ENCODE measurements around the gene SPOCK2. TPM values are rescaled to one million over a fixed set of nuclear protein-coding genes. Genes with fewer than 3 reads are reported as not detected.

The SPOCK2 gene
- total and polyA plus RNA-seq, 2 of the 13 experiments (the other 11 are each of a cell fraction or from before 2014, with no cell fraction given) = 8.6 to 30.6 TPM

DNA sequence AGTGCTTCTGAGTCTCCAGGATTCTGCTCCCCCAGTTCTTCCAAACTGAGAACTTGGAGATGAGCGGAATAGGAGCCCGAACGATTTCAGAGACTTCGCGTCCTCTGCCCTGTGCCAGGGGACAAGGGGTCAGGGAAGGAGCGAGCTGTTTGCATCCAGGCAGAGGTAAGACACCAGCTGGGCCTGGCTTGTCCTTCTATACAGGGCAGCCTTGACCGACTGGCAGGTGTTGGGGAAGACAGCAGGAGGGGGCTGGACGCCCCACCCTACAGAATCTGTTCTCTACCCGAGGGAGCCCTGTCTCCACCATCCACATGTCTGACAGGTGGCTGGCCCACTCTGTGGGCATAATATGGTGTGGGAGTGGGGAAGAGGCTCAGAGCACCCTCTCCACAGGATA is 7.1 kb downstream of the SPOCK2 start:
- TF ChIP-seq PHF8 (CRISPR knock-in tag; IDR thresholded peaks at IDR 0.05) = no peak
- TF ChIP-seq ZNF761 (CRISPR knock-in tag; conservative IDR thresholded peaks at IDR 0.05) = no peak
- TF ChIP-seq ZNF776 (CRISPR knock-in tag; IDR thresholded peaks at IDR 0.05) = no peak
- TF ChIP-seq, protein P1, sequence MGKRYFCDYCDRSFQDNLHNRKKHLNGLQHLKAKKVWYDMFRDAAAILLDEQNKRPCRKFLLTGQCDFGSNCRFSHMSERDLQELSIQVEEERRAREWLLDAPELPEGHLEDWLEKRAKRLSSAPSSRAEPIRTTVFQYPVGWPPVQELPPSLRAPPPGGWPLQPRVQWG (CRISPR knock-in tag; IDR thresholded peaks at IDR 0.05; ENCODE audit: borderline replicate concordance, low read depth) = no peak
- no peak for TF ChIP-seq BCL6 (CRISPR knock-in tag; IDR thresholded peaks at IDR 0.05)
- TF ChIP-seq ZNF563 (CRISPR knock-in tag; IDR thresholded peaks at IDR 0.05) = no peak
- TF ChIP-seq, protein P2, sequence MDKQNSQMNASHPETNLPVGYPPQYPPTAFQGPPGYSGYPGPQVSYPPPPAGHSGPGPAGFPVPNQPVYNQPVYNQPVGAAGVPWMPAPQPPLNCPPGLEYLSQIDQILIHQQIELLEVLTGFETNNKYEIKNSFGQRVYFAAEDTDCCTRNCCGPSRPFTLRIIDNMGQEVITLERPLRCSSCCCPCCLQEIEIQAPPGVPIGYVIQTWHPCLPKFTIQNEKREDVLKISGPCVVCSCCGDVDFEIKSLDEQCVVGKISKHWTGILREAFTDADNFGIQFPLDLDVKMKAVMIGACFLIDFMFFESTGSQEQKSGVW (CRISPR knock-in tag; IDR thresholded peaks at IDR 0.05; ENCODE audit: borderline replicate concordance) = no peak
- TF ChIP-seq ZNF264 (CRISPR knock-in tag; IDR thresholded peaks at IDR 0.05) = no peak
- no peak for TF ChIP-seq SAP130 (CRISPR knock-in tag; IDR thresholded peaks at IDR 0.05; ENCODE audit: low read depth)
- TF ChIP-seq, protein P3, sequence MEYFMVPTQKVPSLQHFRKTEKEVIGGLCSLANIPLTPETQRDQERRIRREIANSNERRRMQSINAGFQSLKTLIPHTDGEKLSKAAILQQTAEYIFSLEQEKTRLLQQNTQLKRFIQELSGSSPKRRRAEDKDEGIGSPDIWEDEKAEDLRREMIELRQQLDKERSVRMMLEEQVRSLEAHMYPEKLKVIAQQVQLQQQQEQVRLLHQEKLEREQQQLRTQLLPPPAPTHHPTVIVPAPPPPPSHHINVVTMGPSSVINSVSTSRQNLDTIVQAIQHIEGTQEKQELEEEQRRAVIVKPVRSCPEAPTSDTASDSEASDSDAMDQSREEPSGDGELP (IDR thresholded peaks at IDR 0.05; ENCODE audit: borderline replicate concordance, low read depth) = no peak
- TF ChIP-seq, protein P4, sequence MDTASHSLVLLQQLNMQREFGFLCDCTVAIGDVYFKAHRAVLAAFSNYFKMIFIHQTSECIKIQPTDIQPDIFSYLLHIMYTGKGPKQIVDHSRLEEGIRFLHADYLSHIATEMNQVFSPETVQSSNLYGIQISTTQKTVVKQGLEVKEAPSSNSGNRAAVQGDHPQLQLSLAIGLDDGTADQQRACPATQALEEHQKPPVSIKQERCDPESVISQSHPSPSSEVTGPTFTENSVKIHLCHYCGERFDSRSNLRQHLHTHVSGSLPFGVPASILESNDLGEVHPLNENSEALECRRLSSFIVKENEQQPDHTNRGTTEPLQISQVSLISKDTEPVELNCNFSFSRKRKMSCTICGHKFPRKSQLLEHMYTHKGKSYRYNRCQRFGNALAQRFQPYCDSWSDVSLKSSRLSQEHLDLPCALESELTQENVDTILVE (CRISPR knock-in tag; IDR thresholded peaks at IDR 0.05) = no peak
- TF ChIP-seq SRSF1 (optimal IDR thresholded peaks at IDR 0.05; ENCODE audit: low read depth, low read length) = no peak
- FAIRE-seq = no peak
- H3K9ac ChIP-seq (ENCODE audit: insufficient read depth, low read depth, low read length) = no peak overlapping the region
- no peak overlapping the region for H3K4me2 ChIP-seq (ENCODE audit: low read depth, low read length)
- DNase-seq (ENCODE audit: low spot score) = no peak
- no peaks in the 10 kb centered on the region for H4K20me1 ChIP-seq (ENCODE audit: insufficient read depth, low read length)
- POLR2A ChIA-PET = no interaction called here
- no peaks in the 10 kb centered on the region for H3K79me2 ChIP-seq (ENCODE audit: insufficient read depth, low read length)
- no peak overlapping the region for H2AFZ ChIP-seq (ENCODE audit: low read length)
- peak; percentile 12; the same call in 1 of the 3 replicates for ATAC-seq
- H3K27me3 ChIP-seq (ENCODE audit: control insufficient read depth in 1 of 2, insufficient read depth in 2 of 2, low read length in 2 of 2) = peaks cover 4 to 18% of the 10 kb centered on the region in 2 experiments; a peak in 3 of 5 replicates
- H3K4me1 ChIP-seq (ENCODE audit: insufficient read depth, low read length) = peaks cover 12% of the 10 kb centered on the region
- H3K27ac ChIP-seq (ENCODE audit: extremely low read length, insufficient read depth, low read length) = no peak overlapping the region
- CTCF ChIA-PET (ENCODE audit: low intra/inter-chr PET ratio, low total read pairs) = no interaction called here
- H3K36me3 ChIP-seq (replicated peaks in 1 of 2; ENCODE audit: control insufficient read depth in 1 of 2, insufficient read depth in 2 of 2, low read length in 2 of 2) = no peaks in the 10 kb centered on the region
- WGBS (ENCODE audit: low lambda C conversion rate) = 77% methylated on average over 6 of the region's 9 CpGs
- BruUV-seq (replicated peaks) = no TSS peak
- H3K4me3 ChIP-seq (replicated peaks in 1 of 3; ENCODE audit: insufficient read depth in 1 of 3, low read depth in 2 of 3, low read length in 3 of 3) = no peak overlapping the region
- in situ Hi-C loops (cut with HindIII; ENCODE audit: extremely low pct_ligation_motif_present, low pct_unique_long_range_greater_than_20kb) (loop anchor here (25.0 kb wide), 1 partner anchor 256 kb away; no protein-coding TSS in a partner anchor), intact Hi-C loops (cut with micrococcal nuclease; ENCODE audit: unreplicated experiment) (no loop called here)
- H3K9me3 ChIP-seq (ENCODE audit: low read length) = no peaks in the 10 kb centered on the region

Measured in HepG2 (cell line).